Ovary (tissue), 3 donors: ENCODE measurements around the gene CRTC3.

Experiments
- CTCF ChIP-seq, 3 donors: fragments of 450-650 bp in 2 of 3; fragments of 200-600 bp in 1 of 3; IDR thresholded peaks; one replicate each; pipeline versions ENCODE4 v1.5.1 to v1.8.0; 2016 to 2022; ENCODE audit warnings: antibody characterized with exemption in 3 of 3, mild to moderate bottlenecking in 1 of 3
- EP300 ChIP-seq: sonication (generic); formaldehyde crosslinking; IDR thresholded peaks from one replicate; pipeline ENCODE4 v1.6.1; 2017; ENCODE audit warnings: antibody characterized with exemption
- POLR2A ChIP-seq: fragments of 450-650 bp; IDR thresholded peaks from one replicate; pipeline ENCODE4 v1.6.1; 2017; ENCODE audit warnings: antibody characterized with exemption, mild to moderate bottlenecking, moderate library complexity
- donor health status: DM: no; HTN: no; CAD: no.

- TF ChIP-seq CTCF (IDR thresholded peaks at IDR 0.05) (no peak), POLR2A (no peak), EP300 (no peak)
These were observed 67.2 kb downstream of the CRTC3 start for GRCh38 chr15:90596943-90597342.
